H9 (cell line): Measurements from ENCODE around the gene VIPR1. TPM values are rescaled to one million over a fixed set of nuclear protein-coding genes. Genes with fewer than 3 reads are reported as not detected.

ENCODE experiments used
- DNase-seq: peaks from one replicate; pipeline ENCODE4 v3.0.0-alpha.2; 2017
- H2AFZ ChIP-seq: one replicate; pipeline ENCODE4 v1.6.1; 2013; ENCODE audit warnings: mild to moderate bottlenecking, low read length, control low read depth, moderate library complexity
- H2AK5ac ChIP-seq: 2 replicates; pipeline ENCODE4 v1.6.1; 2013; ENCODE audit warnings: low read length, control low read depth, mixed read lengths; ENCODE audit not compliant: insufficient read length
- H2BK120ac ChIP-seq: one replicate; pipeline ENCODE4 v1.6.1; 2013; ENCODE audit warnings: low read depth, mild to moderate bottlenecking, low read length, control low read depth, inconsistent platforms; ENCODE audit not compliant: poor library complexity, severe bottlenecking
- H2BK12ac ChIP-seq: 2 replicates; pipeline ENCODE4 v1.6.1; 2013; ENCODE audit warnings: low read length, control low read depth, mixed read lengths, low read depth; ENCODE audit not compliant: insufficient read length
- H2BK15ac ChIP-seq: 2 replicates; pipeline ENCODE4 v1.6.1; 2013; ENCODE audit warnings: low read depth, low read length, control low read depth
- H2BK20ac ChIP-seq: one replicate; pipeline ENCODE4 v1.6.1; 2013; ENCODE audit warnings: low read depth, mild to moderate bottlenecking, low read length, control low read depth, inconsistent platforms; ENCODE audit not compliant: poor library complexity, severe bottlenecking
- H2BK5ac ChIP-seq: 2 replicates; pipeline ENCODE4 v1.6.1; 2013; ENCODE audit warnings: low read length, control low read depth, mixed read lengths; ENCODE audit not compliant: insufficient read length
- H3K14ac ChIP-seq: 2 replicates; pipeline ENCODE4 v1.6.1; 2013; ENCODE audit warnings: low read length, control low read depth; ENCODE audit not compliant: insufficient read depth
- H3K18ac ChIP-seq: 2 replicates; pipeline ENCODE4 v1.6.1; 2013; ENCODE audit warnings: low read depth, mild to moderate bottlenecking, mixed read lengths, low read length, control low read depth; ENCODE audit not compliant: insufficient read length
- H3K23ac ChIP-seq: 2 replicates; pipeline ENCODE4 v1.6.1; 2013; ENCODE audit warnings: low read length, control low read depth, mixed read lengths, low read depth; ENCODE audit not compliant: insufficient read length
- H3K23me2 ChIP-seq: 2 replicates; pipeline ENCODE4 v1.6.1; 2013; ENCODE audit warnings: low read depth, mild to moderate bottlenecking, mixed read lengths, low read length, control low read depth; ENCODE audit not compliant: insufficient read length, poor library complexity, severe bottlenecking
- H3K27ac ChIP-seq: 2 replicates; pipeline ENCODE4 v1.5.1; 2013; ENCODE audit warnings: low read length, control low read depth, mixed read lengths, low read depth; ENCODE audit not compliant: insufficient read length
- H3K27me3 ChIP-seq: 2 replicates; pipeline ENCODE4 v1.6.1; 2013; ENCODE audit warnings: low read length, control low read depth, inconsistent platforms; ENCODE audit not compliant: insufficient read depth
- H3K4ac ChIP-seq: 2 replicates; pipeline ENCODE4 v1.6.1; 2013; ENCODE audit warnings: low read depth, mild to moderate bottlenecking, control low read depth, inconsistent platforms, low read length, moderate library complexity
- H3K4me1 ChIP-seq: 2 replicates; pipeline ENCODE4 v1.6.1; 2013; ENCODE audit warnings: low read length, control low read depth, inconsistent platforms; ENCODE audit not compliant: insufficient read depth
- H3K4me2 ChIP-seq: 2 replicates; pipeline ENCODE4 v1.6.1; 2013; ENCODE audit warnings: low read length, control low read depth, mixed read lengths; ENCODE audit not compliant: insufficient read length, insufficient read depth
- H3K56ac ChIP-seq: 2 replicates; pipeline ENCODE4 v1.6.1; 2013; ENCODE audit warnings: low read depth, mild to moderate bottlenecking, mixed read lengths, low read length, control low read depth; ENCODE audit not compliant: insufficient read length
- H3K79me1 ChIP-seq: 2 replicates; pipeline ENCODE4 v1.6.1; 2013; ENCODE audit warnings: low read depth, mild to moderate bottlenecking, moderate library complexity, low read length, control low read depth, inconsistent platforms; ENCODE audit not compliant: insufficient read depth, poor library complexity, severe bottlenecking
- H3K79me2 ChIP-seq: 2 replicates; pipeline ENCODE4 v1.6.1; 2013; ENCODE audit warnings: low read length, control low read depth, inconsistent platforms; ENCODE audit not compliant: insufficient read depth
- H3K9ac ChIP-seq: 2 replicates; pipeline ENCODE4 v1.6.1; 2013; ENCODE audit warnings: low read length, control low read depth, mixed read lengths; ENCODE audit not compliant: insufficient read length; ENCODE audit errors: extremely low read depth
- H3K9me3 ChIP-seq: one replicate; pipeline ENCODE4 v1.6.1; 2013; ENCODE audit warnings: low read depth, low read length, inconsistent platforms; ENCODE audit not compliant: control insufficient read depth
- H3T11ph ChIP-seq: one replicate; pipeline ENCODE4 v1.6.1; 2013; ENCODE audit warnings: mild to moderate bottlenecking, low read length, control low read depth, inconsistent platforms
- H4K20me1 ChIP-seq: one replicate; pipeline ENCODE4 v1.6.1; 2013; ENCODE audit not compliant: control insufficient read depth, insufficient read length, insufficient read depth
- H4K5ac ChIP-seq: 2 replicates; pipeline ENCODE4 v1.6.1; 2013; ENCODE audit warnings: low read depth, mild to moderate bottlenecking, mixed read lengths, low read length, control low read depth; ENCODE audit not compliant: insufficient read length
- H4K8ac ChIP-seq: replicated peaks from 2 replicates; pipeline ENCODE4 v1.6.1; 2013; ENCODE audit warnings: low read length, control low read depth, mixed read lengths, low read depth; ENCODE audit not compliant: insufficient read length
- H4K91ac ChIP-seq: 2 replicates; pipeline ENCODE4 v1.6.1; 2013; ENCODE audit warnings: low read depth, mild to moderate bottlenecking, moderate library complexity, mixed read lengths, low read length, control low read depth; ENCODE audit not compliant: insufficient read length
- H3K27ac Mint-ChIP-seq, 3 experiments: 2 replicates in 2 of 3; 3 replicates in 1 of 3; pipeline ENCODE4 v1.8.0; 2020 to 2021; ENCODE audit warnings: mixed read lengths in 3 of 3, mild to moderate bottlenecking in 1 of 3, moderate library complexity in 1 of 3
- H3K27me3 Mint-ChIP-seq: 2 replicates; pipeline ENCODE4 v1.8.0; 2021; ENCODE audit warnings: low read depth, mild to moderate bottlenecking, moderate library complexity, mixed read lengths
- H3K36me3 Mint-ChIP-seq, 3 experiments: 2 replicates in 2 of 3; 3 replicates in 1 of 3; pipeline ENCODE4 v1.8.0; 2020 to 2021; ENCODE audit warnings: low read depth in 3 of 3, mixed read lengths in 3 of 3; ENCODE audit not compliant: insufficient read depth in 1 of 3
- H3K4me1 Mint-ChIP-seq, 2 experiments: 2 replicates each; pipeline ENCODE4 v1.8.0; 2020; ENCODE audit warnings: mixed read lengths in 2 of 2
- H3K4me3 Mint-ChIP-seq, 2 experiments: 2 replicates in 1 of 2; 3 replicates in 1 of 2; pipeline ENCODE4 v1.8.0; 2020 to 2021; ENCODE audit warnings: mild to moderate bottlenecking in 2 of 2, mixed read lengths in 2 of 2, moderate library complexity in 1 of 2
- H3K9me3 Mint-ChIP-seq, 2 experiments: 2 replicates in 1 of 2; 3 replicates in 1 of 2; pipeline ENCODE4 v1.8.0; 2020; ENCODE audit warnings: mild to moderate bottlenecking in 2 of 2, mixed read lengths in 2 of 2, moderate library complexity in 1 of 2
- CTCF ChIP-seq: fragments of 200-600 bp; sonication (generic); conservative IDR thresholded peaks from 3 replicates; pipeline ENCODE4 v1.8.0; 2021; ENCODE audit warnings: antibody characterized with exemption, mild to moderate bottlenecking
- total RNA-seq: library from RNA; stranded (reverse); gene quantifications from 2 replicates; pipeline ENCODE4 v1.2.1, GENCODE V29; 2021

VIPR1 gene
- total RNA-seq, 1 experiment from 2014 or later, result 6.5 TPM

- Histone ChIP-seq H3K4me1 (peaks cover 3% of the 10 kb centered on the region; the same call in 1 of the 2 replicates), H3K9ac (no peak overlapping the region), H3K9me3 (no peaks in the 10 kb centered on the region), H2AK5ac (no peak overlapping the region), H2BK20ac (no peak overlapping the region), H2BK12ac (no peak overlapping the region), H3K27ac (no peak overlapping the region), H4K8ac (no peak overlapping the region), H4K20me1 (no peaks in the 10 kb centered on the region), H2AFZ (no peak overlapping the region), H2BK15ac (no peak overlapping the region), H2BK5ac (no peak overlapping the region), H3K79me1 (no peaks in the 10 kb centered on the region), H2BK120ac (no peak overlapping the region), H3K23ac (no peak overlapping the region), H3K23me2 (no peaks in the 10 kb centered on the region), H3K14ac (no peak overlapping the region), H3K18ac (no peak overlapping the region), H3K79me2 (no peaks in the 10 kb centered on the region), H4K91ac (no peak overlapping the region), H3K56ac (no peak overlapping the region), H3K27me3 (no peaks in the 10 kb centered on the region), H3K4me2 (no peak overlapping the region), H3T11ph (no peak overlapping the region), H3K4ac (no peak overlapping the region), H4K5ac (no peak overlapping the region)
- H3K9me3 Mint-ChIP-seq, result no peaks in the 10 kb centered on the region
- TF ChIP-seq CTCF, result no peak
- H3K4me3 Mint-ChIP-seq, result no peak overlapping the region
- peaks cover 15% of the 10 kb centered on the region for H3K27me3 Mint-ChIP-seq
- H3K36me3 Mint-ChIP-seq, result no peaks in the 10 kb centered on the region
- DNase-seq, result no peak
- H3K27ac Mint-ChIP-seq, result no peak overlapping the region
- H3K4me1 Mint-ChIP-seq, result peaks cover 0 to 3% of the 10 kb centered on the region in 2 experiments; a peak in 2 of 4 replicates
Measured at GRCh38 chr3:42456211-42456610, 46.2 kb upstream of the VIPR1 start.
